ENCODE measurements around the gene HEPN1.

The HEPN1 gene

DNA sequence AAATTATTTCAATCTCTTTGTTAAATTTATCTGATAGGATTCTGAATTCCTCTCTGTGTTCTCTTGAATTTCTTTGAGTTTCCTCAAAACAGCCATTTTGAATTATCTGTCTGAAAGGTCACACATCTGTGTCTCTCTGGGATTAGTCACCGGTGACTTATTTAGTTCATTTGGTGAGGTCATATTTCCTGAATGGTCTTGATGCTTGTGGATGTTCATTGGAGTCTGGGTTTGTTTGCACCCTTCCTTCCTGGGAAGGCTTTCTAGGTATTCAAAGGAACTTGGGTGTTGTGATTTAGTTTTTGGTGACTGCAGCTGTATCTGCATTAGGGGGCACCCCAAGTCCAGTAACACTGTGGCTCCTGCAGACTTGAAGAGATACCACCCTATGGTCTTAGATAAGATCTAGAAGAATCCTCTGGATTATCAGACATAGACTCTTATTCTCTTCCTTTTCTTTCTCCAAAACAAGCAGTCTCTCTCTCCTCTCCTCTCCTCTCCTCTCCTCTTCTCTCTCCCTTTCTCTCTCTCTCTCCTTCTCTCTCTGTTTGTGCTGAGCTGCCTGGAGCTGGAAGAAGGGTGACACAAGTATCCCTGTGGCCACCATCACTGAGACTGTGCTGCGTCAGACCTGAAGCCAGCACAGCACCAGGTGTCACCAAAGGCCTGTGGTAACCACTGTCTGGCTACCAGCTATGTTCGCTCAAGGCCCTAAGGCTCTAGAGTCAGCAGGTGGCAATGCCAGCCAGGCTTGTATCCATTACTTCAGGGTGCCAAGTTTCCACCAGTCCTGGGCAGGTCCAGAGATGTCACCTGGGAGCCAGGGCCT, 3.3 kb upstream of the HEPN1 start:
- ChIA-PET CTCF (no interaction called here), POLR2A (ENCODE audit: low non-redundant PET) (no interaction called here)
- no peak for DNase-seq (ENCODE audit: low spot score)
- H3K27ac ChIP-seq = no peak overlapping the region
- no peak for TF ChIP-seq CTCF (conservative IDR thresholded peaks at IDR 0.05; ENCODE audit: low read depth)

GRCh38 chr11:124916370-124916710, 2.7 kb upstream of the HEPN1 start:
- ChIA-PET CTCF (interaction anchor here (0.6 kb wide), 3 partner anchors 16 to 224 kb away, joined by 3 to 5 read pairs (median 4); no protein-coding TSS in a partner anchor), POLR2A (ENCODE audit: low non-redundant PET) (no interaction called here)
- TF ChIP-seq CTCF (conservative IDR thresholded peaks at IDR 0.05; ENCODE audit: low read depth) = no peak
- DNase-seq (ENCODE audit: low spot score) = no peak
- H3K27ac ChIP-seq = no peak overlapping the region

GRCh38 chr11:124917115-124917637, 1.9 kb upstream of the HEPN1 start:
- no peak for DNase-seq (ENCODE audit: low spot score)
- H3K27ac ChIP-seq = no peak overlapping the region

GRCh38 chr11:124919898-124920297, 848 bp downstream of the HEPN1 start:
- CTCF ChIA-PET = interaction anchor here (0.7 kb wide), 1 partner anchor 26 kb away, joined by 3 read pairs; no protein-coding TSS in a partner anchor
- H3K27ac ChIP-seq = no peak overlapping the region
- DNase-seq (ENCODE audit: low spot score) = no peak
- POLR2A ChIA-PET (ENCODE audit: low non-redundant PET) = no interaction called here
- no peak for TF ChIP-seq CTCF (conservative IDR thresholded peaks at IDR 0.05; ENCODE audit: low read depth)

More at GRCh38 chr11:124917115-124917637, 1.9 kb upstream of the HEPN1 start:
- no peak for TF ChIP-seq CTCF (conservative IDR thresholded peaks at IDR 0.05; ENCODE audit: low read depth)
- CTCF ChIA-PET = interaction anchor here (0.6 kb wide), 2 partner anchors 17 to 159 kb away, joined by 4 to 5 read pairs; no protein-coding TSS in a partner anchor
- POLR2A ChIA-PET (ENCODE audit: low non-redundant PET) = no interaction called here

- no peak overlapping the region for H3K27ac ChIP-seq
- no peak for TF ChIP-seq CTCF (conservative IDR thresholded peaks at IDR 0.05; ENCODE audit: low read depth)
- DNase-seq (ENCODE audit: low spot score) = no peak
- CTCF ChIA-PET = interaction anchor here (0.6 to 0.7 kb wide), 2 partner anchors 25 to 410 kb away, joined by 3 to 4 read pairs; no protein-coding TSS in a partner anchor
- POLR2A ChIA-PET (ENCODE audit: low non-redundant PET) = no interaction called here
These were observed 1.3 kb downstream of the HEPN1 start for GRCh38 chr11:124920356-124920755.

- H3K27ac ChIP-seq = no peak overlapping the region
- DNase-seq (ENCODE audit: low spot score) = peak; percentile 43
- TF ChIP-seq CTCF (conservative IDR thresholded peaks at IDR 0.05; ENCODE audit: low read depth) = no peak
- ChIA-PET CTCF (interaction anchor here (0.6 kb wide), 1 partner anchor 410 kb away, joined by 4 read pairs; no protein-coding TSS in a partner anchor), POLR2A (ENCODE audit: low non-redundant PET) (no interaction called here)
These were observed 2.0 kb downstream of the HEPN1 start for GRCh38 chr11:124920870-124921609.

Measured in RWPE1 (cell line).